ENCODE data around the gene GID4. TPM values are rescaled to one million over a fixed set of nuclear protein-coding genes. Genes with fewer than 3 reads are reported as not detected.

GID4 gene
- 9.8 and 11.0 TPM in 2 replicates for total RNA-seq (2022)
- Bru-seq, nascent RNA, result percentile 54 among the genes with signal in this experiment
- BruChase-seq, experiment 1, labeled RNA remaining after a 6-hour chase, result percentile 62 among the genes with signal in this experiment
- BruChase-seq, experiment 2, labeled RNA remaining after a 2-hour chase, result percentile 69 among the genes with signal in this experiment
- long read RNA-seq, full-length matches to known transcripts, result 8 of 11 reads
- long read RNA-seq, partial matches to known transcripts, result 0 of 11 reads
- long read RNA-seq, other reads (novel, unspliced or antisense), result 3 of 11 reads

- Mint-ChIP-seq H3K27me3 (ENCODE audit: insufficient read depth, unreplicated experiment) (no peaks in the 10 kb centered on the region), H3K9me3 (ENCODE audit: unreplicated experiment) (no peaks in the 10 kb centered on the region), H3K4me3 (ENCODE audit: unreplicated experiment) (peak within 1 kb of the TSS; percentile 75), H3K4me1 (ENCODE audit: insufficient read depth, unreplicated experiment) (peaks cover 40% of the 10 kb centered on the region), H3K36me3 (ENCODE audit: insufficient read depth, unreplicated experiment) (peaks cover 13% of the 10 kb centered on the region), H3K27ac (ENCODE audit: low read depth, unreplicated experiment) (peak within 1 kb of the TSS; percentile 72)
- ChIA-PET CTCF (interaction anchor here (0.9 to 2.0 kb wide), 2 partner anchors 118 to 120 kb away, joined by 3 to 5 read pairs; no protein-coding TSS in a partner anchor), POLR2A (interaction anchor here (0.8 to 2.3 kb wide), 8 partner anchors 13 to 220 kb away, joined by 3 to 11 read pairs (median 4); partner anchors contain the start of genes DRC3, FLII and TOM1L2)
- no peak for TF ChIP-seq CTCF (IDR thresholded peaks at IDR 0.05; ENCODE audit: unreplicated experiment)
- peak; percentile 99 for DNase-seq (ENCODE audit: unreplicated experiment)
- intact Hi-C loops (cut with micrococcal nuclease), result loop anchor here (1.0 to 10.0 kb wide), 2 partner anchors 67 to 354 kb away; partner anchors contain the start of genes DRC3, RAI1 and TOM1L2
- no TSS peak for BruUV-seq (replicated peaks)
These were observed at the start of gene GID4, which contains the start of gene ATPAF2 for GRCh38 chr17:18038861-18039534. GID4 (plus strand) TSS chr17:18039408; CDS start chr17:18039465, 57 bp downstream. ATPAF2 (minus strand) TSS chr17:18039168; CDS start chr17:18039013, 155 bp downstream.

- POLR2A ChIA-PET, result no interaction called here
- H3K27ac Mint-ChIP-seq (ENCODE audit: low read depth, unreplicated experiment), result no peak overlapping the region
- H3K4me3 Mint-ChIP-seq (ENCODE audit: unreplicated experiment), result no peak overlapping the region
- no TSS peak for BruUV-seq (replicated peaks)
- no peak for DNase-seq (ENCODE audit: unreplicated experiment)
- H3K36me3 Mint-ChIP-seq (ENCODE audit: insufficient read depth, unreplicated experiment), result peaks cover 6% of the 10 kb centered on the region
- intact Hi-C loops (cut with micrococcal nuclease), result loop anchor here (2.0 kb wide), 2 partner anchors 17 to 43 kb away; partner anchors contain the start of genes DRC3 and TOM1L2
- no peaks in the 10 kb centered on the region for H3K27me3 Mint-ChIP-seq (ENCODE audit: insufficient read depth, unreplicated experiment)
- CTCF ChIA-PET, result no interaction called here
- no peaks in the 10 kb centered on the region for H3K9me3 Mint-ChIP-seq (ENCODE audit: unreplicated experiment)
- H3K4me1 Mint-ChIP-seq (ENCODE audit: insufficient read depth, unreplicated experiment), result peaks cover 24% of the 10 kb centered on the region
- no peak for TF ChIP-seq CTCF (IDR thresholded peaks at IDR 0.05; ENCODE audit: unreplicated experiment)
These were observed 49.6 kb upstream of the GID4 start for GRCh38 chr17:17989618-17990017.

GRCh38 chr17:17990282-17990681, 48.9 kb upstream of the GID4 start:
- Mint-ChIP-seq H3K27me3 (ENCODE audit: insufficient read depth, unreplicated experiment) (no peaks in the 10 kb centered on the region), H3K4me3 (ENCODE audit: unreplicated experiment) (no peak overlapping the region), H3K27ac (ENCODE audit: low read depth, unreplicated experiment) (peak overlapping the region; percentile 96), H3K4me1 (ENCODE audit: insufficient read depth, unreplicated experiment) (peaks cover 24% of the 10 kb centered on the region), H3K36me3 (ENCODE audit: insufficient read depth, unreplicated experiment) (peaks cover 6% of the 10 kb centered on the region), H3K9me3 (ENCODE audit: unreplicated experiment) (no peaks in the 10 kb centered on the region)
- peak; percentile 59 for DNase-seq (ENCODE audit: unreplicated experiment)
- intact Hi-C loops (cut with micrococcal nuclease), result loop anchor here (2.0 kb wide), 2 partner anchors 17 to 43 kb away; partner anchors contain the start of genes DRC3 and TOM1L2
- ChIA-PET CTCF (interaction anchor here (0.6 kb wide), 1 partner anchor 136 kb away, joined by 4 read pairs; no protein-coding TSS in a partner anchor), POLR2A (interaction anchor here (1.0 kb wide), 1 partner anchor 69 kb away, joined by 3 read pairs; no protein-coding TSS in a partner anchor)
- no peak for TF ChIP-seq CTCF (IDR thresholded peaks at IDR 0.05; ENCODE audit: unreplicated experiment)
- no TSS peak for BruUV-seq (replicated peaks)

GRCh38 chr17:17993366-17993765, 45.8 kb upstream of the GID4 start:
- CTCF ChIA-PET, result interaction anchor here (0.6 to 3.8 kb wide), 2 partner anchors 40 to 56 kb away, joined by 3 to 18 read pairs; no protein-coding TSS in a partner anchor

More at GRCh38 chr17:17993366-17993765, 45.8 kb upstream of the GID4 start:
- peaks cover 24% of the 10 kb centered on the region for H3K4me1 Mint-ChIP-seq (ENCODE audit: insufficient read depth, unreplicated experiment)
- no peak for DNase-seq (ENCODE audit: unreplicated experiment)
- peaks cover 6% of the 10 kb centered on the region for H3K36me3 Mint-ChIP-seq (ENCODE audit: insufficient read depth, unreplicated experiment)
- H3K27ac Mint-ChIP-seq (ENCODE audit: low read depth, unreplicated experiment), result peak overlapping the region; percentile 57
- no TSS peak for BruUV-seq (replicated peaks)
- intact Hi-C loops (cut with micrococcal nuclease), result no loop called here
- H3K4me3 Mint-ChIP-seq (ENCODE audit: unreplicated experiment), result no peak overlapping the region
- no peaks in the 10 kb centered on the region for H3K9me3 Mint-ChIP-seq (ENCODE audit: unreplicated experiment)
- no peaks in the 10 kb centered on the region for H3K27me3 Mint-ChIP-seq (ENCODE audit: insufficient read depth, unreplicated experiment)
- POLR2A ChIA-PET, result interaction anchor here (0.6 kb wide), 1 partner anchor 873 kb away, joined by 3 read pairs; no protein-coding TSS in a partner anchor
- TF ChIP-seq CTCF (IDR thresholded peaks at IDR 0.05; ENCODE audit: unreplicated experiment), result no peak

Data from MCF 10A (cell line).